ENCODE results near the gene SKA2.
A peak's percentile ranks its signal among the peaks of the same experiment; 100 is the strongest.

Gene SKA2

GRCh38 chr17:59175076-59175475 is 20.1 kb upstream of the SKA2 start:
- Histone ChIP-seq H3K4me3 (ENCODE audit: low read depth in 1 of 2, low read length in 2 of 2) (no peak overlapping the region), H3K36me3 (ENCODE audit: control insufficient read depth in 1 of 2, insufficient read depth in 2 of 2, low read length in 2 of 2) (no peaks in the 10 kb centered on the region), H3K4me1 (ENCODE audit: control insufficient read depth in 1 of 2, insufficient read depth in 2 of 2, low read length in 2 of 2) (no peaks in the 10 kb centered on the region), H3K9me3 (ENCODE audit: control insufficient read depth in 1 of 2, low read length in 2 of 2) (peaks cover 0 to 2% of the 10 kb centered on the region in 2 donors), H3K27ac (ENCODE audit: low read length) (no peak overlapping the region), H3K27me3 (ENCODE audit: low read depth, low read length) (no peaks in the 10 kb centered on the region)

DNA sequence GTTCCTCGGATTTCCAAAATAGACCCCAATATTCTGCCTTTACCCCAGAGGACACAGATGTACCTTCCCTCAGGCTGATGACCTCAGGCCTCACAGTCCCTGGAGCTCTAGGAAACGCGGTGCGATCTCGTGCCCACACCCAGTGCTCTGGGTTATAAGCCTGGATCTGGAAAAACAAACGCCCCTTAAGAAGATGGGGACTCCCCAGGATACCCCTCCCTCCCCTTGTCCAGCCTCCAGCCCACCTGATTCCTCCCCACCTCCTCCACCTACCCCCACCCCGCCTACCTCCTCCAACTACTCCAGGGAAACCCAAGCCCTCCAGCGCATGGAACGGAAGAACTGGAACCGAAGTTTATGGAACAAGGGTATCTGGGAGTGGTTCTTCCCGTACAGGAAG is 19.7 kb upstream of the SKA2 start:
- no peaks in the 10 kb centered on the region for H3K27me3 ChIP-seq (ENCODE audit: low read depth, low read length)

DNA sequence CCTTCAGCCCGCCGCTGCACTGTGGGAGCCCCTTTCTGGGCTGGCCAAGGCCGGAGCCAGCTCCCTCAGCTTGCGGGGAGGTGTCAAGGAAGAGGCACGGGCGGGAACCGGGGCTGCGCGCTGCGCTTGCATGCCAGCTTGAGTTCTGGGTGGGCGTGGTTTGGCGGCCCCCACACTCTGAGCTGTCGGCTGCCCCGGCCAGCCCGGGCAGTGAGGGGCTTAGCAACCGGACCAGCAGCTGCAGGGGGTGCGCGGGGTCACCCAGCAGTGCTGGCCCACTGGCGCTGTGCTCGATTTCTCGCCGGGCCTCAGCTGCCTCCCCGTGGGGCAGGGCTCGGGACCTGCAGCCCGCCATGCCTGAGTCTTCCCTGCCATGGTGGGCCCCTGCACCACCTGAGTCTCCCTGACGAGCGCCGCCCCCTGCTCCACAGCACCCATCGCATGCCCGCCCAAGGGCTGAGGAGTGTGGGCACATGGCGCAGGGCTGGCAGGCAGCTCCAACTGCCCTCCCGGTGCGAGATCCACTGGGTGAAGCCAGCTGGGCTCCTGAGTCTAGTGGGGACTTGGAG is 17.5 kb upstream of the SKA2 start:
- no peak overlapping the region for H3K4me3 ChIP-seq (ENCODE audit: low read depth in 1 of 2, low read length in 2 of 2)
- peaks cover 0 to 2% of the 10 kb centered on the region in 2 donors for H3K9me3 ChIP-seq (ENCODE audit: control insufficient read depth in 1 of 2, low read length in 2 of 2)
- H3K36me3 ChIP-seq (ENCODE audit: control insufficient read depth in 1 of 2, insufficient read depth in 2 of 2, low read length in 2 of 2) = no peaks in the 10 kb centered on the region
- no peaks in the 10 kb centered on the region for H3K4me1 ChIP-seq (ENCODE audit: control insufficient read depth in 1 of 2, insufficient read depth in 2 of 2, low read length in 2 of 2)
- no peak overlapping the region for H3K27ac ChIP-seq (ENCODE audit: low read length)
- no peaks in the 10 kb centered on the region for H3K27me3 ChIP-seq (ENCODE audit: low read depth, low read length)

More for the DNA sequence above, 19.7 kb upstream of the SKA2 start:
- Histone ChIP-seq H3K36me3 (ENCODE audit: control insufficient read depth in 1 of 2, insufficient read depth in 2 of 2, low read length in 2 of 2) (no peaks in the 10 kb centered on the region), H3K27ac (ENCODE audit: low read length) (no peak overlapping the region), H3K9me3 (ENCODE audit: control insufficient read depth in 1 of 2, low read length in 2 of 2) (peaks cover 0 to 2% of the 10 kb centered on the region in 2 donors), H3K4me1 (ENCODE audit: control insufficient read depth in 1 of 2, insufficient read depth in 2 of 2, low read length in 2 of 2) (no peaks in the 10 kb centered on the region), H3K4me3 (ENCODE audit: low read depth in 1 of 2, low read length in 2 of 2) (no peak overlapping the region)

GRCh38 chr17:59167571-59168001 is 12.6 kb upstream of the SKA2 start:
- Histone ChIP-seq H3K4me1 (ENCODE audit: control insufficient read depth in 1 of 2, insufficient read depth in 2 of 2, low read length in 2 of 2) (no peaks in the 10 kb centered on the region), H3K36me3 (ENCODE audit: control insufficient read depth in 1 of 2, insufficient read depth in 2 of 2, low read length in 2 of 2) (no peaks in the 10 kb centered on the region), H3K4me3 (ENCODE audit: low read depth in 1 of 2, low read length in 2 of 2) (no peak overlapping the region), H3K9me3 (ENCODE audit: control insufficient read depth in 1 of 2, low read length in 2 of 2) (no peaks in the 10 kb centered on the region), H3K27ac (ENCODE audit: low read length) (no peak overlapping the region), H3K27me3 (ENCODE audit: low read depth, low read length) (no peaks in the 10 kb centered on the region)

- Histone ChIP-seq H3K36me3 (ENCODE audit: control insufficient read depth in 1 of 2, insufficient read depth in 2 of 2, low read length in 2 of 2) (no peaks in the 10 kb centered on the region), H3K4me1 (ENCODE audit: control insufficient read depth in 1 of 2, insufficient read depth in 2 of 2, low read length in 2 of 2) (no peaks in the 10 kb centered on the region), H3K27me3 (ENCODE audit: low read depth, low read length) (no peaks in the 10 kb centered on the region), H3K9me3 (ENCODE audit: control insufficient read depth in 1 of 2, low read length in 2 of 2) (no peaks in the 10 kb centered on the region), H3K27ac (ENCODE audit: low read length) (no peak overlapping the region), H3K4me3 (ENCODE audit: low read depth in 1 of 2, low read length in 2 of 2) (peak overlapping the region in 1 of 2 donors; percentile 8)
Measured at GRCh38 chr17:59165933-59166342, 11.0 kb upstream of the SKA2 start.

GRCh38 chr17:59161477-59161876 is 6.5 kb upstream of the SKA2 start:
- no peaks in the 10 kb centered on the region for H3K36me3 ChIP-seq (ENCODE audit: control insufficient read depth in 1 of 2, insufficient read depth in 2 of 2, low read length in 2 of 2)
- H3K4me1 ChIP-seq (ENCODE audit: control insufficient read depth in 1 of 2, insufficient read depth in 2 of 2, low read length in 2 of 2) = no peaks in the 10 kb centered on the region
- no peaks in the 10 kb centered on the region for H3K9me3 ChIP-seq (ENCODE audit: control insufficient read depth in 1 of 2, low read length in 2 of 2)
- no peaks in the 10 kb centered on the region for H3K27me3 ChIP-seq (ENCODE audit: low read depth, low read length)
- no peak overlapping the region for H3K27ac ChIP-seq (ENCODE audit: low read length)
- H3K4me3 ChIP-seq (ENCODE audit: low read depth in 1 of 2, low read length in 2 of 2) = no peak overlapping the region

DNA sequence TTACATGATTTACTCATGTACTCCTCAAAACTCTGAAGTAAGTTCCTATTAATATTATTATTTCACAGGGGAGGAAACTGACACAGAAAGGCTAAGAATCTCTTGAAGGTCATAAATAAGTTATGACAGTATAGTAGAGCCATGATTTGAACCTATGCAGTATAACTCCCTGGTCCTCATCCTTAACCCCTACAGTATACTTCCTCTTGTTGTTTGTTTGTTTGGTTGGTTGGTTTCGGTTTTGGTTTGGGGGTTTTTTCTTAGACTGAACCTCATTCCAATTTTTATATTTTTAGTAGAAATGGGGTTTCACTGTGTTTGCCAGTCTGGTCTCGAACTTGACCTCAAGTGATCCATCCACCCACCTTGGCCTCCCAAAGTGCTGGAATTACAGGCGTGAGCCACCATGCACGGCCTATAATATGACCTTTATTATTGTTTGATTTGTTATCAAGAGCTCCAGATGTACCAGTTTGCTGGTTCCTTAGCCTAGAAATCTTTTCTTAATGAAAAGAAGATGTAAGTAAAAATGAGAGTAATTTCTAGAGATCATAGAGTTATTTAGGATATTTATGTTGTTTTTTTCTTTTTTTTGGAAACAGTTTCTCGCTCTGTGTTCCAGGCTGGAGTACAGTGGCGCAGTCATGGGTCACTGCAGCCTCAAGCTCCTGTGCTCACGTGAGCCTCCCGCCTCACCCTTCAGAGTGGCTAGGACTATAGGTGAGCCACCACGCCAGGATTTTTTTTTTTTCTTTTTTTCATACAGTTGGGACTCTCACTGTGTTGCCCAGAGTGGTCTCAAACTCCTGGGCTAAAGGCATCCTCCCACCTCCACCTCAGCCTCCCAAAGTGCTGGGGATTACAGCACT is 5.4 kb upstream of the SKA2 start:
- no peaks in the 10 kb centered on the region for H3K27me3 ChIP-seq (ENCODE audit: low read depth, low read length)
- no peak overlapping the region for H3K4me3 ChIP-seq (ENCODE audit: low read depth in 1 of 2, low read length in 2 of 2)
- no peak overlapping the region for H3K27ac ChIP-seq (ENCODE audit: low read length)
- no peaks in the 10 kb centered on the region for H3K9me3 ChIP-seq (ENCODE audit: control insufficient read depth in 1 of 2, low read length in 2 of 2)
- peaks cover 0 to 8% of the 10 kb centered on the region in 2 donors for H3K4me1 ChIP-seq (ENCODE audit: control insufficient read depth in 1 of 2, insufficient read depth in 2 of 2, low read length in 2 of 2)
- H3K36me3 ChIP-seq (ENCODE audit: control insufficient read depth in 1 of 2, insufficient read depth in 2 of 2, low read length in 2 of 2) = no peaks in the 10 kb centered on the region

- Histone ChIP-seq H3K4me1 (ENCODE audit: control insufficient read depth in 1 of 2, insufficient read depth in 2 of 2, low read length in 2 of 2) (peaks cover 0 to 14% of the 10 kb centered on the region in 2 donors), H3K27me3 (ENCODE audit: low read depth, low read length) (no peaks in the 10 kb centered on the region), H3K27ac (ENCODE audit: low read length) (peak within 1 kb of the TSS; percentile 84), H3K9me3 (ENCODE audit: control insufficient read depth in 1 of 2, low read length in 2 of 2) (no peaks in the 10 kb centered on the region), H3K36me3 (ENCODE audit: control insufficient read depth in 1 of 2, insufficient read depth in 2 of 2, low read length in 2 of 2) (no peaks in the 10 kb centered on the region), H3K4me3 (ENCODE audit: low read depth in 1 of 2, low read length in 2 of 2) (peak within 1 kb of the TSS; percentile 82 to 93)
Measured at GRCh38 chr17:59155439-59156177, 622 bp upstream of the SKA2 start, which contains the start of gene PRR11. TSS of gene PRR11 (plus strand) at chr17:59155746. CDS start at chr17:59169753, 14,007 bp downstream.

DNA sequence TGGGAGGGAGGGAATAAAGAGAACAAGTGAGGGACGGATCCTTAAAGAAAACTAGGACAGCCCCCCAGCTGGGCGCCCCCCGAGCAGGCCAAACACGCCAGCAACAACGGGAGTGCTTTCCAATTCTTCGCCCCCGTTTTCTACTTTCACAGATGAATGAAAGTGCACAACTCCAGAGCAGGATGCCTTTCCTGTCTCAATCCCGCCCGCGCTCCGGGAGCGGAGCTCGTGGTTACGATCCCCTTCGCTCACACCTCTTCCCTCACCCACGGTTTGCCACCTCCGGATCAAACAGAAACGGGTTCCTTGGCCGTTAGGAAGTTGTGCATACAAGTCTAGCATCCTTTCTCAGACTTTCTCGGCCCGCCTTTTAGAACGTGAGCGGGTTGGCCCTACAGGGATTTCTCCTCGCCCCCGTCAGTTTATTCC is 680 bp downstream of the SKA2 start:
- no peaks in the 10 kb centered on the region for H3K9me3 ChIP-seq (ENCODE audit: control insufficient read depth in 1 of 2, low read length in 2 of 2)
- H3K36me3 ChIP-seq (ENCODE audit: control insufficient read depth in 1 of 2, insufficient read depth in 2 of 2, low read length in 2 of 2) = no peaks in the 10 kb centered on the region
- no peaks in the 10 kb centered on the region for H3K27me3 ChIP-seq (ENCODE audit: low read depth, low read length)
- H3K4me3 ChIP-seq (ENCODE audit: low read depth in 1 of 2, low read length in 2 of 2) = peak overlapping the region; percentile 82 to 93
- H3K27ac ChIP-seq (ENCODE audit: low read length) = peak overlapping the region; percentile 84
- peaks cover 0 to 14% of the 10 kb centered on the region in 2 donors for H3K4me1 ChIP-seq (ENCODE audit: control insufficient read depth in 1 of 2, insufficient read depth in 2 of 2, low read length in 2 of 2)

- H3K27me3 ChIP-seq (ENCODE audit: low read depth, low read length) = no peaks in the 10 kb centered on the region
- H3K36me3 ChIP-seq (ENCODE audit: control insufficient read depth in 1 of 2, insufficient read depth in 2 of 2, low read length in 2 of 2) = no peaks in the 10 kb centered on the region
- peaks cover 0 to 14% of the 10 kb centered on the region in 2 donors for H3K4me1 ChIP-seq (ENCODE audit: control insufficient read depth in 1 of 2, insufficient read depth in 2 of 2, low read length in 2 of 2)
- H3K9me3 ChIP-seq (ENCODE audit: control insufficient read depth in 1 of 2, low read length in 2 of 2) = no peaks in the 10 kb centered on the region
- no peak overlapping the region for H3K4me3 ChIP-seq (ENCODE audit: low read depth in 1 of 2, low read length in 2 of 2)
- H3K27ac ChIP-seq (ENCODE audit: low read length) = no peak overlapping the region
Measured at GRCh38 chr17:59152925-59153324, 2.1 kb downstream of the SKA2 start.

- Histone ChIP-seq H3K4me3 (ENCODE audit: low read depth in 1 of 2, low read length in 2 of 2) (no peak overlapping the region), H3K9me3 (ENCODE audit: control insufficient read depth in 1 of 2, low read length in 2 of 2) (no peaks in the 10 kb centered on the region), H3K27ac (ENCODE audit: low read length) (no peak overlapping the region), H3K36me3 (ENCODE audit: control insufficient read depth in 1 of 2, insufficient read depth in 2 of 2, low read length in 2 of 2) (no peaks in the 10 kb centered on the region), H3K27me3 (ENCODE audit: low read depth, low read length) (no peaks in the 10 kb centered on the region), H3K4me1 (ENCODE audit: control insufficient read depth in 1 of 2, insufficient read depth in 2 of 2, low read length in 2 of 2) (peaks cover 0 to 14% of the 10 kb centered on the region in 2 donors)
Measured at GRCh38 chr17:59151591-59151990, 3.4 kb downstream of the SKA2 start.
